SK-N-SH (cell line): ENCODE measurements around the gene RPE. TPM values are rescaled to one million over a fixed set of nuclear protein-coding genes. Genes with fewer than 3 reads are reported as not detected.

Experiments
- CTCF ChIA-PET: fragments of 300-600, 350-600 bp; formaldehyde crosslinking; extraction: SDS; loops from one replicate; lab custom pipeline; 2021; lab: Yijun Ruan, JAX
- POLR2A ChIA-PET: fragments of 350-600 bp; sonication (Branson Sonifier 250); formaldehyde crosslinking; extraction: SDS; loops from one replicate; lab custom pipeline; 2020; ENCODE audit warnings: antibody characterized with exemption, inconsistent platforms; lab: Yijun Ruan, JAX
- DNase-seq: peaks from one replicate; pipeline ENCODE4 v3.0.0; 2012
- H2AFZ ChIP-seq: fragments of 200-600 bp; sonication (generic); 2 replicates; pipeline ENCODE4 v1.8.1; 2016; ENCODE audit warnings: antibody characterized with exemption, mild to moderate bottlenecking, low read depth
- H3F3A ChIP-seq: fragments of 200-600 bp; sonication (generic); replicated peaks from 2 replicates; pipeline ENCODE3; 2016; ENCODE audit warnings: antibody characterized with exemption, mild to moderate bottlenecking; ENCODE audit not compliant: insufficient read depth
- H3K27ac ChIP-seq, 2 experiments: fragments of 200-500 bp in 1 of 2; fragments of 200-600 bp in 1 of 2; sonication (Bioruptor generic) in 1 of 2; sonication (generic), shearing (Covaris generic) in 1 of 2; 2 replicates each; pipeline versions ENCODE4 v1.5.1 to v1.6.1; 2014 to 2016; ENCODE audit warnings: low read depth in 2 of 2, inconsistent platforms in 1 of 2, low read length in 1 of 2, mild to moderate bottlenecking in 1 of 2, mixed read lengths in 1 of 2
- H3K27me3 ChIP-seq: fragments of 200-600 bp; sonication (generic), shearing (Covaris generic); 2 replicates; pipeline ENCODE4 v1.6.1; 2016; ENCODE audit warnings: mixed run types; ENCODE audit not compliant: insufficient read depth
- H3K36me3 ChIP-seq, 2 experiments: fragments of 200-500 bp in 1 of 2; fragments of 200-600 bp in 1 of 2; sonication (Bioruptor generic) in 1 of 2; sonication (generic) in 1 of 2; replicated peaks in 1 of 2; 2 replicates each; pipeline versions ENCODE3 to v1.5.1; 2014 to 2016; ENCODE audit warnings: low read length in 1 of 2, mild to moderate bottlenecking in 1 of 2; ENCODE audit not compliant: insufficient read depth in 2 of 2, control insufficient read depth in 1 of 2
- H3K4me1 ChIP-seq, 2 experiments: fragments of 200-500 bp in 1 of 2; fragments of 200-600 bp in 1 of 2; sonication (Bioruptor generic) in 1 of 2; sonication (generic), shearing (Covaris generic) in 1 of 2; 2 replicates each; pipeline versions ENCODE4 v1.5.1 to v1.6.1; 2014 to 2016; ENCODE audit warnings: low read depth in 1 of 2, low read length in 1 of 2, mixed run types in 1 of 2; ENCODE audit not compliant: insufficient read depth in 2 of 2, control insufficient read depth in 1 of 2
- H3K4me2 ChIP-seq: fragments of 200-600 bp; sonication (generic), shearing (Covaris generic); 2 replicates; pipeline ENCODE4 v1.6.1; 2017; ENCODE audit warnings: mixed run types
- H3K4me3 ChIP-seq, 2 experiments: fragments of 200-500 bp in 1 of 2; fragments of 200-600 bp in 1 of 2; sonication (Bioruptor generic) in 1 of 2; sonication (generic), shearing (Covaris generic) in 1 of 2; 2 replicates each; pipeline versions ENCODE4 v1.5.1 to v1.8.1; 2014 to 2016; ENCODE audit warnings: low read depth in 2 of 2, inconsistent platforms in 1 of 2, low read length in 1 of 2, mild to moderate bottlenecking in 1 of 2, mixed read lengths in 1 of 2, moderate library complexity in 1 of 2
- H3K79me2 ChIP-seq: fragments of 200-600 bp; sonication (generic); 2 replicates; pipeline ENCODE4 v1.8.1; 2017; ENCODE audit warnings: mild to moderate bottlenecking; ENCODE audit not compliant: insufficient read depth
- H3K9ac ChIP-seq: fragments of 200-600 bp; sonication (generic); 2 replicates; pipeline ENCODE4 v1.6.1; 2017; ENCODE audit warnings: mixed run types
- H3K9me2 ChIP-seq: fragments of 200-600 bp; sonication (generic); 2 replicates; pipeline ENCODE4 v1.6.1; 2017; ENCODE audit warnings: mixed run types
- H3K9me3 ChIP-seq: fragments of 200-600 bp; sonication (generic); 2 replicates; pipeline ENCODE4 v1.6.1; 2017; ENCODE audit warnings: mixed run types, mild to moderate bottlenecking, moderate library complexity
- H4K20me1 ChIP-seq: fragments of 200-600 bp; sonication (generic); 2 replicates; pipeline ENCODE4 v1.6.1; 2017; ENCODE audit warnings: mild to moderate bottlenecking, mixed run types; ENCODE audit not compliant: insufficient read depth
- EZH2phosphoT487 ChIP-seq: fragments of 200-600 bp; sonication (generic); IDR thresholded peaks from 2 replicates; pipeline ENCODE4 v1.6.1; 2017; ENCODE audit warnings: low read depth, mixed run types, mild to moderate bottlenecking, antibody characterized with exemption, moderate library complexity, borderline replicate concordance
- FOXJ3 ChIP-seq: sonication (generic); formaldehyde crosslinking; IDR thresholded peaks from 2 replicates; pipeline ENCODE4 v1.5.1; 2020; ENCODE audit warnings: mild to moderate bottlenecking, missing genetic modification reagents
- FOXM1 ChIP-seq: IDR thresholded peaks from 2 replicates; pipeline ENCODE4 v1.4.0; 2012; ENCODE audit warnings: low read depth, mild to moderate bottlenecking
- GABPA ChIP-seq: IDR thresholded peaks from 2 replicates; pipeline ENCODE4 v1.4.0; 2012; ENCODE audit warnings: low read depth, mild to moderate bottlenecking
- GATA2 ChIP-seq: sonication (generic); formaldehyde crosslinking; IDR thresholded peaks from 2 replicates; pipeline ENCODE4 v1.5.0; 2020; ENCODE audit warnings: mild to moderate bottlenecking, missing genetic modification reagents
- JUND ChIP-seq: IDR thresholded peaks from 2 replicates; pipeline ENCODE4 v1.4.0; 2012
- MEF2A ChIP-seq: IDR thresholded peaks from 2 replicates; pipeline ENCODE4 v1.4.0; 2012; ENCODE audit warnings: low read depth, borderline replicate concordance
- MXI1 ChIP-seq: IDR thresholded peaks from 2 replicates; pipeline ENCODE4 v1.6.1; 2012; ENCODE audit warnings: mild to moderate bottlenecking, low read depth, low read length, improper control_type of control experiment
- NFIC ChIP-seq: IDR thresholded peaks from 2 replicates; pipeline ENCODE4 v1.4.0; 2012; ENCODE audit warnings: borderline replicate concordance
- NRF1 ChIP-seq: IDR thresholded peaks from 2 replicates; pipeline ENCODE4 v1.6.1; 2012; ENCODE audit warnings: low read depth, mild to moderate bottlenecking, low read length
- RAD21 ChIP-seq: IDR thresholded peaks from 2 replicates; pipeline ENCODE4 v1.6.1; 2012; ENCODE audit warnings: mild to moderate bottlenecking, low read length
- RCOR1 ChIP-seq: fragments of 150-350 bp; IDR thresholded peaks from 2 replicates; pipeline ENCODE4 v1.6.1; 2017; ENCODE audit warnings: antibody characterized with exemption, low read length
- RXRA ChIP-seq: IDR thresholded peaks from 2 replicates; pipeline ENCODE4 v1.4.0; 2012; ENCODE audit warnings: low read depth, mild to moderate bottlenecking, borderline replicate concordance
- SIN3A ChIP-seq: IDR thresholded peaks from 2 replicates; pipeline ENCODE4 v1.6.1; 2012; ENCODE audit warnings: low read depth, mild to moderate bottlenecking, low read length, moderate library complexity, borderline replicate concordance
- SMC3 ChIP-seq: IDR thresholded peaks from 2 replicates; pipeline ENCODE4 v1.6.1; 2012; ENCODE audit warnings: low read depth, low read length, improper control_type of control experiment
- TAF1 ChIP-seq: IDR thresholded peaks from 2 replicates; pipeline ENCODE4 v1.6.1; 2012; ENCODE audit warnings: low read depth, mild to moderate bottlenecking, low read length, moderate library complexity, borderline replicate concordance
- TCF12 ChIP-seq: IDR thresholded peaks from 2 replicates; pipeline ENCODE4 v1.4.0; 2012
- TEAD4 ChIP-seq: IDR thresholded peaks from 2 replicates; pipeline ENCODE4 v1.4.0; 2012; ENCODE audit warnings: mild to moderate bottlenecking, borderline replicate concordance; ENCODE audit not compliant: insufficient read depth
- WGBS: methylation state at CpG from one replicate; pipeline ENCODE4 v1.1.6; 2017; ENCODE audit warnings: low lambda C conversion rate; 5-methylcytosine and 5-hydroxymethylcytosine counted together
- polyA plus RNA-seq, 3 experiments: library from polyadenylated mRNA; depleted of rRNA; stranded (reverse); fragments of >200 nt; gene quantifications; 2 replicates each; pipeline ENCODE4 v1.2.3, GENCODE V29; 2012
- TF ChIP-seq, protein P1 (sequence below): IDR thresholded peaks from 2 replicates; pipeline ENCODE4 v1.4.0; 2012; ENCODE audit warnings: low read depth
- TF ChIP-seq, protein P2 (sequence below): IDR thresholded peaks from 2 replicates; pipeline ENCODE4; 2012
- TF ChIP-seq, protein P3 (sequence below): fragments of 200-600 bp; sonication (generic); IDR thresholded peaks from 2 replicates; pipeline ENCODE4 v1.6.1; 2017; ENCODE audit warnings: antibody characterized with exemption, mild to moderate bottlenecking, moderate library complexity

Gene RPE
- polyA plus RNA-seq, 1 of the 3 experiments (the other 2 are of a cell fraction): 62.9 TPM

DNA sequence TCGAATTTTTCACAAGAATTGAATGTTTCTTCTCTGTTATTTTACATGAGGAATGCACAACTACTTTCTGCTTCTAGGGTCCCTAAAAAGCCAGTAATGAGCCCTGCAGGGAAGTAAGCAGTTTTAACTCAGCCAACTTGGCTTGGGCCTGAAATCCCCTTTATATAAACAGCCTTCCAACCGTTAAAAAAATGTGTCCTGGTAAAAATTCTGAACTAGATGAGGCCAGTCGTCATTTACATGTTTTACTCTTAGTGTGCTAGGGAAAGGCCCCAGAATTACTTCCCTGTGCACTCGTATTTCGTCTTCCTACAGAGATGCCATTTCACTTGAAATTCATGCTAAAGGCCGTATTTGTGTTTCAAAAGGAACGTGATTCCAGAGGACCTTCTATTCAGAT, 42.4 kb upstream of the RPE start:
- TF ChIP-seq FOXJ3 (CRISPR knock-in tag) (no peak), RXRA (no peak), EZH2phosphoT487 (no peak), RCOR1 (no peak), GATA2 (no peak), FOXM1 (no peak), JUND (no peak), TAF1 (no peak), SIN3A (no peak), NRF1 (no peak), TEAD4 (no peak), SMC3 (no peak), TCF12 (no peak), GABPA (no peak), MXI1 (no peak), NFIC (no peak)
- TF ChIP-seq, protein P1, sequence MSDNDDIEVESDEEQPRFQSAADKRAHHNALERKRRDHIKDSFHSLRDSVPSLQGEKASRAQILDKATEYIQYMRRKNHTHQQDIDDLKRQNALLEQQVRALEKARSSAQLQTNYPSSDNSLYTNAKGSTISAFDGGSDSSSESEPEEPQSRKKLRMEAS: no peak
- TF ChIP-seq, protein P2, sequence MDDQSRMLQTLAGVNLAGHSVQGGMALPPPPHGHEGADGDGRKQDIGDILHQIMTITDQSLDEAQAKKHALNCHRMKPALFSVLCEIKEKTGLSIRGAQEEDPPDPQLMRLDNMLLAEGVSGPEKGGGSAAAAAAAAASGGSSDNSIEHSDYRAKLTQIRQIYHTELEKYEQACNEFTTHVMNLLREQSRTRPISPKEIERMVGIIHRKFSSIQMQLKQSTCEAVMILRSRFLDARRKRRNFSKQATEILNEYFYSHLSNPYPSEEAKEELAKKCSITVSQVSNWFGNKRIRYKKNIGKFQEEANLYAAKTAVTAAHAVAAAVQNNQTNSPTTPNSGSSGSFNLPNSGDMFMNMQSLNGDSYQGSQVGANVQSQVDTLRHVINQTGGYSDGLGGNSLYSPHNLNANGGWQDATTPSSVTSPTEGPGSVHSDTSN: no peak
- DNase-seq: no peak
- Histone ChIP-seq H3K27ac (no peak overlapping the region), H3K79me2 (no peaks in the 10 kb centered on the region), H4K20me1 (no peaks in the 10 kb centered on the region), H3F3A (no peaks in the 10 kb centered on the region), H3K27me3 (no peaks in the 10 kb centered on the region), H3K4me1 (no peaks in the 10 kb centered on the region; a peak in 1 of 4 replicates), H3K9me3 (no peaks in the 10 kb centered on the region), H2AFZ (no peak overlapping the region), H3K9me2 (no peaks in the 10 kb centered on the region), H3K4me2 (no peak overlapping the region), H3K4me3 (no peak overlapping the region), H3K9ac (no peak overlapping the region), H3K36me3 (no peaks in the 10 kb centered on the region)
- 87% methylated on average over 7 of the region's 7 CpGs for WGBS
- ChIA-PET POLR2A (no interaction called here), CTCF (interaction anchor here (0.8 to 4.1 kb wide), 14 partner anchors 12 to 625 kb away, joined by 3 to 38 read pairs (median 7); partner anchors contain the start of gene MAP2)

DNA sequence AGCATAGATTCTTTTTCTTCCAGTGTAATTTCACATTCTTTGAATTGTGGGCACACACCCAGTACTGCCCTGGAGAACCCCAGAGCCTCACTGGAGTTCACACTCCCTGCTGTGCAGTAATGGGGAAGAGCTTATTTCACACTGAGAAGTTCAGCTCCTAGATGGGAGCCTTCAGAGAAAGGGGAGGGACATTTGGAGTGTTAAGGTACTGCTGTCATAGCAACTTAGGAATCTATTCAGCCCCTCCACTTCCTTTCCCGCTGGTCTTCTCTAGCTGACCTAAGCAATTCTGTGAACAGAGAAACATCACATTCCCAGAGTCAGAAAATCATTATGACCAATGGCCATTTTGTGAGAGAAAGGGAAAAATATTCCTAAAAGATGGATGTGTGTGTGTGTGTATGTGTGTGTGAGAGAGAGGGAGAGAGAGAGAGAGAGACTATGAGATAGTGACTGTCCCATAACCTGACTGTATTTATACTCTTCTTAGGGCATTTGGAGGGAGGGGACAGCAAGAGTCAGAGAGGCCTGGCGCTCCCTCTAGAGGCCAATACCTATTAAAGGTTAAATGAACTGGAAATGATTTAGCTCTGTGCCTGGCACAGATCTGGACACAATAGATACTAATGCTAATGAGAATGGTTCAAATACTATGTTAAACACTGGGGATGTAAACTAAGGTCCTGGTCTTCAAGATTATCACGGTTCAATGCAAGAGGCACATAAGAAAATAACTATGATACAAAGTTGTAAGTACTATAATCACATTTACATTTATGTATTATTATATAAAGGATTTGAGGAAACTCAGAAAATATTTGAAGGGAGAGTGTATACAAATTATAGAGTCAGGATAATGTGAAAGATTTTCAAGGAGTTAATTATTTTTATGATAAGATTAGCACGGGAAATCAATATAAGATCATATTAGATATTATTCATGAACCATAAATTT, 41.5 kb upstream of the RPE start:
- CTCF ChIA-PET: interaction anchor here (0.6 to 4.1 kb wide), 46 partner anchors 8 to 1578 kb away, joined by 3 to 38 read pairs (median 4); partner anchors contain the start of gene MAP2
- 38% methylated on average over 4 of the region's 4 CpGs for WGBS
- Histone ChIP-seq H3K27ac (no peak overlapping the region), H3K4me2 (no peak overlapping the region), H3K27me3 (no peaks in the 10 kb centered on the region)
- TF ChIP-seq RAD21 (peak; percentile 80), SMC3 (peak; percentile 61), MEF2A (no peak)
- TF ChIP-seq, protein P3, sequence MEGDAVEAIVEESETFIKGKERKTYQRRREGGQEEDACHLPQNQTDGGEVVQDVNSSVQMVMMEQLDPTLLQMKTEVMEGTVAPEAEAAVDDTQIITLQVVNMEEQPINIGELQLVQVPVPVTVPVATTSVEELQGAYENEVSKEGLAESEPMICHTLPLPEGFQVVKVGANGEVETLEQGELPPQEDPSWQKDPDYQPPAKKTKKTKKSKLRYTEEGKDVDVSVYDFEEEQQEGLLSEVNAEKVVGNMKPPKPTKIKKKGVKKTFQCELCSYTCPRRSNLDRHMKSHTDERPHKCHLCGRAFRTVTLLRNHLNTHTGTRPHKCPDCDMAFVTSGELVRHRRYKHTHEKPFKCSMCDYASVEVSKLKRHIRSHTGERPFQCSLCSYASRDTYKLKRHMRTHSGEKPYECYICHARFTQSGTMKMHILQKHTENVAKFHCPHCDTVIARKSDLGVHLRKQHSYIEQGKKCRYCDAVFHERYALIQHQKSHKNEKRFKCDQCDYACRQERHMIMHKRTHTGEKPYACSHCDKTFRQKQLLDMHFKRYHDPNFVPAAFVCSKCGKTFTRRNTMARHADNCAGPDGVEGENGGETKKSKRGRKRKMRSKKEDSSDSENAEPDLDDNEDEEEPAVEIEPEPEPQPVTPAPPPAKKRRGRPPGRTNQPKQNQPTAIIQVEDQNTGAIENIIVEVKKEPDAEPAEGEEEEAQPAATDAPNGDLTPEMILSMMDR: peak; percentile 81
- TF ChIP-seq, all 33 proteins: peak for 3
- no peaks in the 10 kb centered on the region for H3K79me2 ChIP-seq
- H3F3A ChIP-seq: no peaks in the 10 kb centered on the region
- H3K9me3 ChIP-seq: no peaks in the 10 kb centered on the region
- H3K36me3 ChIP-seq: no peaks in the 10 kb centered on the region
- H3K9ac ChIP-seq: no peak overlapping the region
- peak; percentile 48 for DNase-seq
- no peaks in the 10 kb centered on the region for H3K9me2 ChIP-seq
- 0 out of 2 replicates have a peak overlapping the region, but pooled peaks have one; percentile 9 for H2AFZ ChIP-seq
- no peaks in the 10 kb centered on the region for H4K20me1 ChIP-seq
- no peaks in the 10 kb centered on the region; a peak in 1 of 4 replicates for H3K4me1 ChIP-seq
- H3K4me3 ChIP-seq: no peak overlapping the region; a peak in 1 of 4 replicates
- POLR2A ChIA-PET: no interaction called here
